Osteoblast (primary cell): ENCODE measurements around the gene GDF11. TPM values are rescaled to one million over a fixed set of nuclear protein-coding genes. Genes with fewer than 3 reads are reported as not detected.
A peak's percentile ranks its signal among the peaks of the same experiment; 100 is the strongest.

Experiments
- DNase-seq: peaks from one replicate; pipeline ENCODE4 v3.0.0; 2011; ENCODE audit warnings: low spot score, mixed read lengths; ENCODE audit not compliant: insufficient read length; ENCODE audit errors: missing footprints
- H2AFZ ChIP-seq: 2 replicates; pipeline ENCODE4 v1.6.0; 2011; ENCODE audit warnings: mild to moderate bottlenecking, low read length
- H3K27ac ChIP-seq: 2 replicates; pipeline ENCODE4 v1.5.1; 2011; ENCODE audit warnings: mild to moderate bottlenecking, low read depth, low read length, moderate library complexity
- H3K27me3 ChIP-seq: 2 replicates; pipeline ENCODE4 v1.6.0; 2012; ENCODE audit warnings: mild to moderate bottlenecking, control low read depth, inconsistent platforms, low read length, moderate library complexity; ENCODE audit not compliant: insufficient read depth
- H3K36me3 ChIP-seq: 2 replicates; pipeline ENCODE4 v1.5.1; 2011; ENCODE audit warnings: mild to moderate bottlenecking, low read length, control low read depth, moderate library complexity; ENCODE audit not compliant: insufficient read depth
- H3K4me1 ChIP-seq: 2 replicates; pipeline ENCODE4 v1.5.1; 2011; ENCODE audit warnings: mild to moderate bottlenecking, low read length, control low read depth, moderate library complexity; ENCODE audit not compliant: insufficient read depth
- H3K4me2 ChIP-seq: 2 replicates; pipeline ENCODE4 v1.6.0; 2011; ENCODE audit warnings: mild to moderate bottlenecking, low read length; ENCODE audit not compliant: insufficient read depth
- H3K4me3 ChIP-seq: fragments of 200-600 bp; sonication (generic); 3 replicates; pipeline ENCODE4 v1.5.1; 2012; ENCODE audit warnings: mild to moderate bottlenecking, low read length, inconsistent platforms; ENCODE audit not compliant: insufficient read depth
- H3K79me2 ChIP-seq: 2 replicates; pipeline ENCODE4 v1.6.0; 2012; ENCODE audit warnings: mild to moderate bottlenecking, low read length, control low read depth, inconsistent platforms; ENCODE audit not compliant: insufficient read depth
- H3K9me3 ChIP-seq: 2 replicates; pipeline ENCODE4 v1.5.1; 2011; ENCODE audit warnings: low read depth, low read length, control low read depth
- H4K20me1 ChIP-seq: 2 replicates; pipeline ENCODE4 v1.6.0; 2012; ENCODE audit warnings: mild to moderate bottlenecking, low read length, control low read depth; ENCODE audit not compliant: insufficient read depth
- CTCF ChIP-seq: IDR thresholded peaks from 2 replicates; pipeline ENCODE4 v1.5.1; 2011; ENCODE audit warnings: mild to moderate bottlenecking, low read depth, low read length, moderate library complexity; ENCODE audit errors: extremely low read depth
- total RNA-seq: library from RNA; depleted of rRNA; stranded (reverse); fragments of >200 nt; gene quantifications from 2 replicates; pipeline ENCODE4 v1.2.3, GENCODE V29; 2012

The GDF11 gene
- total RNA-seq, 1 donor: 4.3 TPM

DNA sequence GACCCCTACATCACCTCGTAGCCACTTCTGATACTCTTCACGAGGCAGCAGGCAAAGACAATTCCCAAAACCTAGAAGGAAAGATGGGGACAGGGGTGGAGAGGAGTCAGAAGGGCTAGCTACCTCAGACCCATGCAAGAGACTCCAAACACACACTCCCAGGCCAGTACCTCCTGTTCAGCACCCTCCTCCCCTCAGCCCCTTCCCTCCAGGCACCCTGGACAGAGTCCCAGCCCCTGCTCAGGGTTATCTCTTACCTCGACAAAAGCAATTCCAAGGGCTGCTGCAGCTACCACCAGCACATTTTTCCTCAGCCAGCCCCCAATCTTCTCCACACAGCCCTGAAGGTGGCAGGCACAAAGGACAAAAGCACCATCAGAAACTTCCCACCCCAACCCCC, 17.4 kb upstream of the GDF11 start:
- peak; percentile 2 for DNase-seq
- Histone ChIP-seq H3K36me3 (peaks cover 47% of the 10 kb centered on the region), H3K27ac (no peak overlapping the region), H3K79me2 (peaks cover 53% of the 10 kb centered on the region), H3K4me3 (peak overlapping the region; percentile 49), H3K9me3 (no peaks in the 10 kb centered on the region), H4K20me1 (peaks cover 52% of the 10 kb centered on the region), H3K4me2 (peak overlapping the region; percentile 88), H3K4me1 (peaks cover 63% of the 10 kb centered on the region), H2AFZ (no peak overlapping the region), H3K27me3 (no peaks in the 10 kb centered on the region)
- no peak for TF ChIP-seq CTCF

DNA sequence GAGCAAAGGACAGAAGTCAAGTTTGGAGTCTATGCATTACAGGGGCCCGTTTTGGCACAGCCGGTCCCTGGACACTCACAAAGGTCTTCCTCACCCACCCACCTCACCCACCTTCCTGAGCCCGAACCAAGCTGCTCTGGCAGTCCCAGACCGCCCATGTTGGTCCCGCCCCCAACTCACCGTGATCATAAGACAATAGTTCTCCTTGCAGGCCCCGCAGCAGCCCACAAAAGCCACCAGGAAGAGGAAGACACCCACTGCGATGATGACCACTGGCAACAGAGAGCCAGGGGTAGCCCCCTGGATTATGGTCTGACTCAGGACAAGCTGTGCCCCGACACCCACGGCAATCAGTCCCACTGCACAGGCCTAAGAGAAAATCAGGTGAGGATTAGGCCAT, 16.0 kb upstream of the GDF11 start:
- Histone ChIP-seq H3K79me2 (peaks cover 62% of the 10 kb centered on the region), H3K4me3 (peak overlapping the region; percentile 97), H3K4me2 (peak overlapping the region; percentile 88), H3K36me3 (peaks cover 47% of the 10 kb centered on the region), H3K27ac (peak overlapping the region; percentile 96), H3K9me3 (no peaks in the 10 kb centered on the region), H3K4me1 (peaks cover 58% of the 10 kb centered on the region), H3K27me3 (no peaks in the 10 kb centered on the region), H2AFZ (no peak overlapping the region), H4K20me1 (peaks cover 44% of the 10 kb centered on the region)
- TF ChIP-seq CTCF: no peak
- DNase-seq: no peak

DNA sequence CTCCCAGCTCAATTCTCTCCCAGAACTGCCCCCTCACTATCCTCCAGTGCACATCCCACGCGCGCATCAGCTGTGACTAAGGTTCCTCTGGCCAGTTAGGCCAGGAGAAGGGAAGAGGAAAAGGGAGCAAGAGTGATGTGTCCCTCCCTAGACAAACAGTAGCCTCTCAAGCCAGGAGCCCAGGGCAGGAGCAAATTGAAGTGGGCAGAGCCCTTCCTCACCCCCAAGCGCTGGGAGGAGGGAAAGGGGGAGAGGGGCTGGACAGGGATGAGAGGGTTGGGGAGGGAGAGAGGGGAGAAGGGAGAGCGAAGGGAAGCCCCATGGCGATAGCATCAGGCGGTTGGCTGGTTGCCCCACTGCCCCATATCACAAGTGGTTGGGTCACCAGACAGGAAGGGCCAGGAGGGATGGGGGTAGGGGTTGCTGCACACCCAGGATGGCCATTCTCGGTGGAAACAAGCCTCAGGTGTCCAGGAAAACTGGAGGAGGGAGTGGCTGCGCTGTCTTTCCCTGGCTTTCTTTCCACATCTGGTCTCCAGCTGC, 15.2 kb upstream of the GDF11 start:
- DNase-seq: peak; percentile 94
- H3K9me3 ChIP-seq: no peaks in the 10 kb centered on the region
- H2AFZ ChIP-seq: no peak overlapping the region
- H3K4me1 ChIP-seq: peaks cover 57% of the 10 kb centered on the region
- peak overlapping the region; percentile 96 for H3K27ac ChIP-seq
- H3K4me2 ChIP-seq: peak overlapping the region; percentile 88
- peak overlapping the region; percentile 97 for H3K4me3 ChIP-seq
- peaks cover 47% of the 10 kb centered on the region for H4K20me1 ChIP-seq
- H3K27me3 ChIP-seq: no peaks in the 10 kb centered on the region
- H3K79me2 ChIP-seq: peaks cover 66% of the 10 kb centered on the region
- H3K36me3 ChIP-seq: peaks cover 47% of the 10 kb centered on the region
- no peak for TF ChIP-seq CTCF

GRCh38 chr12:55728186-55728938, 14.6 kb upstream of the GDF11 start:
- H3K4me1 ChIP-seq: peaks cover 55% of the 10 kb centered on the region
- H3K79me2 ChIP-seq: peaks cover 66% of the 10 kb centered on the region
- no peak for DNase-seq

More at GRCh38 chr12:55728186-55728938, 14.6 kb upstream of the GDF11 start:
- Histone ChIP-seq H4K20me1 (peaks cover 44% of the 10 kb centered on the region), H3K27ac (peak overlapping the region; percentile 96), H3K36me3 (peaks cover 42% of the 10 kb centered on the region), H3K4me2 (peak overlapping the region; percentile 88), H2AFZ (no peak overlapping the region), H3K4me3 (peak overlapping the region; percentile 97), H3K27me3 (no peaks in the 10 kb centered on the region), H3K9me3 (no peaks in the 10 kb centered on the region)
- TF ChIP-seq CTCF: no peak
